Spinal cord (tissue), 10 donors: ENCODE measurements around the gene RNU1-2. TPM values are rescaled to one million over a fixed set of nuclear protein-coding genes. Genes with fewer than 3 reads are reported as not detected.
"Not testable (repeated sequence)": the region's sequence is repeated elsewhere in the genome, so short reads cannot be mapped to it uniquely, and the experiment has no call there.

ENCODE experiments used
- DNase-seq, 6 donors: peaks; one replicate each; pipeline versions ENCODE4 v3.0.0 to v3.0.0-alpha.2; 2013 to 2015; ENCODE audit warnings: low spot score in 6 of 6, low read depth in 4 of 6
- H3K27ac ChIP-seq: one replicate; pipeline ENCODE4 v1.5.1; 2013; ENCODE audit warnings: low read depth, low read length, control low read depth
- H3K27me3 ChIP-seq: one replicate; pipeline ENCODE4 v1.6.1; 2013; ENCODE audit warnings: low read length; ENCODE audit not compliant: control insufficient read depth, insufficient read depth
- H3K36me3 ChIP-seq: one replicate; pipeline ENCODE4 v1.6.1; 2013; ENCODE audit warnings: low read length; ENCODE audit not compliant: control insufficient read depth, insufficient read depth
- H3K4me1 ChIP-seq: one replicate; pipeline ENCODE4 v1.6.1; 2013; ENCODE audit warnings: low read length; ENCODE audit not compliant: control insufficient read depth, insufficient read depth
- H3K4me3 ChIP-seq: one replicate; pipeline ENCODE4 v1.5.1; 2013; ENCODE audit warnings: low read depth, low read length, control low read depth
- H3K9me3 ChIP-seq: one replicate; pipeline ENCODE4 v1.6.1; 2013; ENCODE audit warnings: low read length; ENCODE audit not compliant: control insufficient read depth, insufficient read depth
- WGBS: methylation state at CpG from one replicate; pipeline ENCODE4 v1.1.5; 2013; ENCODE audit warnings: missing lambda C conversion rate; ENCODE audit not compliant: insufficient coverage; 5-methylcytosine and 5-hydroxymethylcytosine counted together
- polyA plus RNA-seq, 2 donors: library from polyadenylated mRNA; unstranded; fragments of 120-200 nt; gene quantifications; one replicate each; pipeline ENCODE4 v1.2.1, GENCODE V29; 2013; ENCODE audit not compliant: insufficient read length in 2 of 2
- total RNA-seq, 2 donors: library from RNA; depleted of rRNA in 1 of 2; stranded (reverse); fragments of 120-200 nt in 1 of 2; fragments of >200 nt in 1 of 2; gene quantifications; one replicate each; pipeline versions ENCODE4 v1.2.3 to v1.2.4, GENCODE V29; 2013 to 2014
- donor health status: healthy.

The RNU1-2 gene
- total and polyA plus RNA-seq, 4 donors = 1.2 to 29,651 (median 4,182) TPM; not detected in 1

GRCh38 chr1:16924919-16925477, 29.2 kb downstream of the RNU1-2 start:
- Histone ChIP-seq H3K27ac (peak overlapping the region; percentile 80), H3K4me1 (peaks cover 80% of the 10 kb centered on the region), H3K27me3 (no peaks in the 10 kb centered on the region), H3K4me3 (no peak overlapping the region), H3K9me3 (no peaks in the 10 kb centered on the region), H3K36me3 (peaks cover 23% of the 10 kb centered on the region)
- WGBS = 90% methylated on average over 13 of the region's 13 CpGs
- DNase-seq = no peak

GRCh38 chr1:16925635-16926490, 30.1 kb downstream of the RNU1-2 start:
- WGBS = 71% methylated on average over 13 of the region's 13 CpGs
- H3K27me3 ChIP-seq = no peaks in the 10 kb centered on the region
- H3K4me1 ChIP-seq = peaks cover 83% of the 10 kb centered on the region
- peak in 2 of 6 donors; percentile 9 to 53 for DNase-seq
- no peak overlapping the region for H3K4me3 ChIP-seq
- no peaks in the 10 kb centered on the region for H3K9me3 ChIP-seq
- H3K27ac ChIP-seq = peak overlapping the region; percentile 80
- peaks cover 32% of the 10 kb centered on the region for H3K36me3 ChIP-seq

GRCh38 chr1:16926491-16927073, 30.8 kb downstream of the RNU1-2 start:
- Histone ChIP-seq H3K36me3 (peaks cover 39% of the 10 kb centered on the region), H3K4me1 (peaks cover 76% of the 10 kb centered on the region), H3K27me3 (no peaks in the 10 kb centered on the region), H3K27ac (peak overlapping the region; percentile 81), H3K4me3 (no peak overlapping the region), H3K9me3 (no peaks in the 10 kb centered on the region)
- 18% methylated on average over 9 of the region's 10 CpGs for WGBS
- peak in 5 of 6 donors; percentile 64 to 96 (median 93) for DNase-seq

GRCh38 chr1:16927256-16927655, 31.5 kb downstream of the RNU1-2 start:
- peak overlapping the region; percentile 81 for H3K27ac ChIP-seq

GRCh38 chr1:16927711-16928485, 32.1 kb downstream of the RNU1-2 start:
- Histone ChIP-seq H3K9me3 (no peaks in the 10 kb centered on the region), H3K4me3 (no peak overlapping the region), H3K27me3 (no peaks in the 10 kb centered on the region), H3K4me1 (peaks cover 63% of the 10 kb centered on the region), H3K27ac (peak overlapping the region; percentile 81), H3K36me3 (peaks cover 46% of the 10 kb centered on the region)
- no peak for DNase-seq
- WGBS = 65% methylated on average over 10 of the region's 13 CpGs

More at GRCh38 chr1:16927256-16927655, 31.5 kb downstream of the RNU1-2 start:
- Histone ChIP-seq H3K4me3 (no peak overlapping the region), H3K9me3 (no peaks in the 10 kb centered on the region), H3K4me1 (peaks cover 69% of the 10 kb centered on the region), H3K36me3 (peaks cover 43% of the 10 kb centered on the region), H3K27me3 (no peaks in the 10 kb centered on the region)
- 55% methylated on average over 14 of the region's 14 CpGs for WGBS
- no peak for DNase-seq

GRCh38 chr1:16929146-16930041, 33.6 kb downstream of the RNU1-2 start:
- H3K27me3 ChIP-seq, DNase-seq, H3K27ac ChIP-seq, H3K4me3 ChIP-seq, H3K9me3 ChIP-seq: not testable (repeated sequence)
- 80% methylated on average over 22 of the region's 24 CpGs for WGBS
- H3K4me1 ChIP-seq = peaks cover 51% of the 10 kb centered on the region
- H3K36me3 ChIP-seq = peaks cover 49% of the 10 kb centered on the region

GRCh38 chr1:16931206-16931934, 35.6 kb downstream of the RNU1-2 start:
- Histone ChIP-seq H3K36me3 (peaks cover 60% of the 10 kb centered on the region), H3K4me1 (peaks cover 31% of the 10 kb centered on the region)
- 84% methylated on average over 14 of the region's 18 CpGs for WGBS
- not testable (repeated sequence) for H3K27ac ChIP-seq, H3K4me3 ChIP-seq, H3K9me3 ChIP-seq, DNase-seq, H3K27me3 ChIP-seq

GRCh38 chr1:16933945-16934344, 38.2 kb downstream of the RNU1-2 start:
- not testable (repeated sequence) for H3K27ac ChIP-seq, H3K4me3 ChIP-seq, DNase-seq, H3K27me3 ChIP-seq, H3K9me3 ChIP-seq
- Histone ChIP-seq H3K36me3 (peaks cover 85% of the 10 kb centered on the region), H3K4me1 (peaks cover 11% of the 10 kb centered on the region)
